Heart left ventricle (tissue), 13 donors: ENCODE data around the gene FRMD1.

Source experiments
- CTCF ChIP-seq, 12 donors: fragments of 200-600 bp; sonication (generic) in 4 of 12; IDR thresholded peaks; one replicate each; pipeline versions ENCODE4 v1.5.0 to v1.8.0; 2018 to 2022; ENCODE audit warnings: antibody characterized with exemption in 12 of 12, mild to moderate bottlenecking in 5 of 12
- POLR2A ChIP-seq, 2 donors: fragments of 450-650 bp; IDR thresholded peaks; one replicate each; pipeline ENCODE4 v1.6.1; 2017; ENCODE audit warnings: antibody characterized with exemption in 2 of 2, mild to moderate bottlenecking in 2 of 2, moderate library complexity in 2 of 2
- donor health status: ischemic (EF 13 %, LVEDD 7.1; RV severe dilation, severe dysfunction).
- donor health status: DM: no; HTN: yes; CAD: no.
- donor health status: DM: no; HTN: no; CAD: no.
- donor health status: ischemic (EF 25% LVEDD 6.9; RV normal size, moderate dysfunction).
- donor health status: ischemic (EF 25% LVEDD 5.7; RV mildly dilated, moderate dysfunction).
- donor health status: ischemic (EF 35%, LVEDD 5.7; RV mildly dilated, moderate dysfunction).
- donor health status: nonischemic (EF 11% LVEDD 7.7; RV severe dilation, severe dysfunction).
- donor health status: DM: yes; HTN: yes; CAD: no.
- donor health status: PGD.
- donor health status: ischemic (EF 29% LVEDD 5.4; RV normal size, mild dysfunction).
- donor health status: nonischemic (EF 23%, LVEDD 6.1; RV moderate dilation, normal function).

- no peak for TF ChIP-seq CTCF (IDR thresholded peaks at IDR 0.05)
- TF ChIP-seq POLR2A (IDR thresholded peaks at IDR 0.05), result no peak
Observed at GRCh38 chr6:168125429-168126001, 46.5 kb upstream of the FRMD1 start.
